Testis (tissue), 2 donors: ENCODE results near the gene MBOAT7.

ENCODE experiments used
- CTCF ChIP-seq, 3 experiments: fragments of 450-650 bp in 2 of 3; fragments of 200-600 bp in 1 of 3; sonication (generic) in 1 of 3; IDR thresholded peaks; one replicate each; pipeline ENCODE4 v1.5.1; 2016 to 2019; ENCODE audit warnings: antibody characterized with exemption in 3 of 3, mild to moderate bottlenecking in 2 of 3, moderate library complexity in 1 of 3
- POLR2A ChIP-seq: fragments of 450-650 bp; IDR thresholded peaks from one replicate; pipeline ENCODE4 v1.6.1; 2017; ENCODE audit warnings: antibody characterized with exemption, mild to moderate bottlenecking, moderate library complexity

- TF ChIP-seq CTCF (IDR thresholded peaks at IDR 0.05), result no peak
- TF ChIP-seq POLR2A, result no peak
These were observed 35.6 kb downstream of the MBOAT7 start for GRCh38 chr19:54153731-54154326.
